ENCODE results near the gene MAPT.

The MAPT gene

GRCh38 chr17:45973946-45974859, 79.8 kb downstream of the MAPT start (continued):
- TF ChIP-seq TSHZ2 (CRISPR knock-in tag; IDR thresholded peaks at IDR 0.05) (no peak), CSDC2 (CRISPR knock-in tag; IDR thresholded peaks at IDR 0.05) (no peak), CREB5 (CRISPR knock-in tag; IDR thresholded peaks at IDR 0.05; ENCODE audit: low read depth) (no peak), ZFP3 (CRISPR knock-in tag; IDR thresholded peaks at IDR 0.05) (no peak)

- TF ChIP-seq GLIS3 (CRISPR knock-in tag; IDR thresholded peaks at IDR 0.05), result no peak
- no peak for TF ChIP-seq ZFP3 (CRISPR knock-in tag; IDR thresholded peaks at IDR 0.05)
- TF ChIP-seq ESRRG (CRISPR knock-in tag; IDR thresholded peaks at IDR 0.05), result no peak
- TF ChIP-seq TOX (CRISPR knock-in tag; IDR thresholded peaks at IDR 0.05; ENCODE audit: borderline replicate concordance), result no peak
- TF ChIP-seq SNAI2 (CRISPR knock-in tag; IDR thresholded peaks at IDR 0.05), result no peak
- TF ChIP-seq POU6F1 (CRISPR knock-in tag; IDR thresholded peaks at IDR 0.05; ENCODE audit: borderline replicate concordance, low read depth), result no peak
- no peak for TF ChIP-seq RARB (CRISPR knock-in tag; IDR thresholded peaks at IDR 0.05)
These were observed 80.7 kb downstream of the MAPT start for GRCh38 chr17:45974916-45975630.

GRCh38 chr17:45975640-45976295, 81.4 kb downstream of the MAPT start:
- ATAC-seq, result no peak
- TF ChIP-seq CSDC2 (CRISPR knock-in tag; IDR thresholded peaks at IDR 0.05) (no peak), OSR1 (CRISPR knock-in tag; IDR thresholded peaks at IDR 0.05) (no peak), ISL1 (CRISPR knock-in tag; IDR thresholded peaks at IDR 0.05) (no peak), ESRRG (CRISPR knock-in tag; IDR thresholded peaks at IDR 0.05) (no peak)

More at GRCh38 chr17:45974916-45975630, 80.7 kb downstream of the MAPT start:
- ATAC-seq, result no peak

- ATAC-seq, result no peak
- TF ChIP-seq CREB5 (CRISPR knock-in tag; IDR thresholded peaks at IDR 0.05; ENCODE audit: low read depth) (no peak), TSHZ2 (CRISPR knock-in tag; IDR thresholded peaks at IDR 0.05) (no peak), ZNF565 (CRISPR knock-in tag; conservative IDR thresholded peaks at IDR 0.05; ENCODE audit: low read depth) (no peak), ZNF8 (CRISPR knock-in tag; IDR thresholded peaks at IDR 0.05) (no peak), SNAI2 (CRISPR knock-in tag; IDR thresholded peaks at IDR 0.05) (no peak), ZFP30 (CRISPR knock-in tag; IDR thresholded peaks at IDR 0.05) (no peak), PATZ1 (CRISPR knock-in tag; IDR thresholded peaks at IDR 0.05; ENCODE audit: borderline replicate concordance) (no peak), ARNTL (CRISPR knock-in tag; IDR thresholded peaks at IDR 0.05; ENCODE audit: borderline replicate concordance, low read depth) (no peak), RARB (CRISPR knock-in tag; IDR thresholded peaks at IDR 0.05) (no peak), ZFP3 (CRISPR knock-in tag; IDR thresholded peaks at IDR 0.05) (no peak), TCF4 (CRISPR knock-in tag; IDR thresholded peaks at IDR 0.05; ENCODE audit: borderline replicate concordance) (no peak), TOX (CRISPR knock-in tag; IDR thresholded peaks at IDR 0.05; ENCODE audit: borderline replicate concordance) (no peak), ISL1 (CRISPR knock-in tag; IDR thresholded peaks at IDR 0.05) (no peak), ZC3H10 (CRISPR knock-in tag; IDR thresholded peaks at IDR 0.05) (no peak), PPARA (CRISPR knock-in tag; IDR thresholded peaks at IDR 0.05; ENCODE audit: borderline replicate concordance) (no peak), GLIS3 (CRISPR knock-in tag; IDR thresholded peaks at IDR 0.05) (no peak), BACH2 (CRISPR knock-in tag; IDR thresholded peaks at IDR 0.05; ENCODE audit: borderline replicate concordance) (no peak)
These were observed 82.0 kb downstream of the MAPT start for GRCh38 chr17:45976391-45976754.

All from SK-N-SH treated with all-trans-retinoic acid at 6 μM for 48 hours (cell line).